ENCODE results near the gene VWA8. TPM values are rescaled to one million over a fixed set of nuclear protein-coding genes. Genes with fewer than 3 reads are reported as not detected.

The VWA8 gene
- total RNA-seq, 5 donors from 2014 or later (not counting 1 experiment from before 2014, with no cell fraction given), result 17.8 to 27.1 (median 22.9) TPM

GRCh38 chr13:41561170-41561569, 399.7 kb downstream of the VWA8 start:
- no peaks in the 10 kb centered on the region for H3K9me3 ChIP-seq
- WGBS (ENCODE audit: insufficient coverage), result 86% methylated on average over 1 of the region's 4 CpGs
- peaks cover 0 to 4% of the 10 kb centered on the region in 2 experiments for H3K4me1 ChIP-seq (ENCODE audit: control insufficient read depth in 1 of 2, extremely low read depth in 1 of 2, insufficient read depth in 2 of 2, low read length in 2 of 2)
- H3K4me3 ChIP-seq (ENCODE audit: control insufficient read depth in 1 of 2, extremely low read depth in 1 of 2, low read length in 1 of 2), result no peak overlapping the region
- Mint-ChIP-seq H3K36me3 (peaks cover 7% of the 10 kb centered on the region), H3K27ac (no peak overlapping the region), H3K27me3 (no peaks in the 10 kb centered on the region), H3K9me3 (no peaks in the 10 kb centered on the region), H3K4me1 (peaks cover 15 to 25% (median 17%) of the 10 kb centered on the region in 3 donors), H3K4me3 (no peak overlapping the region)
- ATAC-seq (replicated peaks in 1 of 4) (no peak), DNase-seq (no peak)
- POLR2A ChIA-PET, result no interaction called here
- no peaks in the 10 kb centered on the region for H3K36me3 ChIP-seq (ENCODE audit: control insufficient read depth in 2 of 2, extremely low read depth in 1 of 2, insufficient read depth in 1 of 2, low read length in 1 of 2)
- no peaks in the 10 kb centered on the region for H3K27me3 ChIP-seq (replicated peaks in 1 of 2; ENCODE audit: control insufficient read depth in 2 of 2, extremely low read depth in 1 of 2, insufficient read depth in 2 of 2, low read length in 1 of 2)
- H3K27ac ChIP-seq (ENCODE audit: low read length), result no peak overlapping the region
- CTCF ChIA-PET, result interaction anchor here in 1 of 2 donors (0.6 kb wide), 1 partner anchor 37 kb away, joined by 3 read pairs; no protein-coding TSS in a partner anchor

- Mint-ChIP-seq H3K36me3 (no peaks in the 10 kb centered on the region), H3K27ac (no peak overlapping the region), H3K4me3 (no peak overlapping the region), H3K27me3 (no peaks in the 10 kb centered on the region), H3K4me1 (peaks cover 17 to 28% (median 21%) of the 10 kb centered on the region in 3 donors), H3K9me3 (no peaks in the 10 kb centered on the region)
- H3K9me3 ChIP-seq, result no peaks in the 10 kb centered on the region
- DNase-seq (no peak), ATAC-seq (replicated peaks in 1 of 4) (no peak)
- no peak overlapping the region for H3K27ac ChIP-seq (ENCODE audit: low read length)
- peaks cover 0 to 4% of the 10 kb centered on the region in 2 experiments for H3K4me1 ChIP-seq (ENCODE audit: control insufficient read depth in 1 of 2, extremely low read depth in 1 of 2, insufficient read depth in 2 of 2, low read length in 2 of 2)
- WGBS (ENCODE audit: insufficient coverage), result 83% methylated on average over 1 of the region's 3 CpGs
- H3K4me3 ChIP-seq (ENCODE audit: control insufficient read depth in 1 of 2, extremely low read depth in 1 of 2, low read length in 1 of 2), result no peak overlapping the region
- CTCF ChIA-PET, result no interaction called here
- H3K27me3 ChIP-seq (replicated peaks in 1 of 2; ENCODE audit: control insufficient read depth in 2 of 2, extremely low read depth in 1 of 2, insufficient read depth in 2 of 2, low read length in 1 of 2), result peaks cover 0 to 2% of the 10 kb centered on the region in 2 experiments
- H3K36me3 ChIP-seq (ENCODE audit: control insufficient read depth in 2 of 2, extremely low read depth in 1 of 2, insufficient read depth in 1 of 2, low read length in 1 of 2), result no peaks in the 10 kb centered on the region
- POLR2A ChIA-PET, result interaction anchor here in 1 of 2 donors (0.6 kb wide), 1 partner anchor 68 kb away, joined by 4 read pairs; no protein-coding TSS in a partner anchor
Observed at GRCh38 chr13:41558781-41559560, 401.9 kb downstream of the VWA8 start.

- no peak for ATAC-seq (replicated peaks in 1 of 4)
- Histone ChIP-seq H3K36me3 (ENCODE audit: control insufficient read depth in 2 of 2, extremely low read depth in 1 of 2, insufficient read depth in 1 of 2, low read length in 1 of 2) (no peaks in the 10 kb centered on the region), H3K4me3 (ENCODE audit: control insufficient read depth in 1 of 2, extremely low read depth in 1 of 2, low read length in 1 of 2) (no peak overlapping the region), H3K27me3 (replicated peaks in 1 of 2; ENCODE audit: control insufficient read depth in 2 of 2, extremely low read depth in 1 of 2, insufficient read depth in 2 of 2, low read length in 1 of 2) (peaks cover 0 to 2% of the 10 kb centered on the region in 2 experiments), H3K27ac (ENCODE audit: low read length) (no peak overlapping the region), H3K9me3 (no peaks in the 10 kb centered on the region), H3K4me1 (ENCODE audit: control insufficient read depth in 1 of 2, extremely low read depth in 1 of 2, insufficient read depth in 2 of 2, low read length in 2 of 2) (no peaks in the 10 kb centered on the region)
- no peak for DNase-seq
- Mint-ChIP-seq H3K4me3 (no peak overlapping the region), H3K36me3 (no peaks in the 10 kb centered on the region), H3K9me3 (no peaks in the 10 kb centered on the region), H3K27ac (no peak overlapping the region), H3K27me3 (no peaks in the 10 kb centered on the region), H3K4me1 (peaks cover 8 to 22% (median 11%) of the 10 kb centered on the region in 3 donors)
- WGBS (ENCODE audit: insufficient coverage), result 100% methylated on average over 1 of the region's 2 CpGs
- POLR2A ChIA-PET, result no interaction called here
- CTCF ChIA-PET, result no interaction called here
Observed at GRCh38 chr13:41557719-41558118, 403.2 kb downstream of the VWA8 start.

GRCh38 chr13:41554626-41555386, 406.1 kb downstream of the VWA8 start:
- DNase-seq (no peak), ATAC-seq (replicated peaks in 1 of 4) (no peak)
- peak overlapping the region in 1 of 2 donors; percentile 4 for H3K27ac Mint-ChIP-seq
- Histone ChIP-seq H3K36me3 (ENCODE audit: control insufficient read depth in 2 of 2, extremely low read depth in 1 of 2, insufficient read depth in 1 of 2, low read length in 1 of 2) (no peaks in the 10 kb centered on the region), H3K27me3 (replicated peaks in 1 of 2; ENCODE audit: control insufficient read depth in 2 of 2, extremely low read depth in 1 of 2, insufficient read depth in 2 of 2, low read length in 1 of 2) (peaks cover 0 to 5% of the 10 kb centered on the region in 2 experiments), H3K4me3 (ENCODE audit: control insufficient read depth in 1 of 2, extremely low read depth in 1 of 2, low read length in 1 of 2) (no peak overlapping the region), H3K9me3 (no peaks in the 10 kb centered on the region), H3K27ac (ENCODE audit: low read length) (no peak overlapping the region), H3K4me1 (ENCODE audit: control insufficient read depth in 1 of 2, extremely low read depth in 1 of 2, insufficient read depth in 2 of 2, low read length in 2 of 2) (no peaks in the 10 kb centered on the region)
- H3K36me3 Mint-ChIP-seq, result no peaks in the 10 kb centered on the region
- H3K9me3 Mint-ChIP-seq, result no peaks in the 10 kb centered on the region
- CTCF ChIA-PET, result no interaction called here
- H3K27me3 Mint-ChIP-seq, result no peaks in the 10 kb centered on the region
- WGBS (ENCODE audit: insufficient coverage), result 91% methylated on average over 7 of the region's 10 CpGs
- POLR2A ChIA-PET, result no interaction called here
- H3K4me1 Mint-ChIP-seq, result peaks cover 0 to 13% (median 6%) of the 10 kb centered on the region in 3 donors
- H3K4me3 Mint-ChIP-seq, result no peak overlapping the region

- H3K4me3 Mint-ChIP-seq, result no peak overlapping the region
- Histone ChIP-seq H3K4me3 (ENCODE audit: control insufficient read depth in 1 of 2, extremely low read depth in 1 of 2, low read length in 1 of 2) (no peak overlapping the region), H3K27ac (ENCODE audit: low read length) (no peak overlapping the region), H3K9me3 (no peaks in the 10 kb centered on the region), H3K4me1 (ENCODE audit: control insufficient read depth in 1 of 2, extremely low read depth in 1 of 2, insufficient read depth in 2 of 2, low read length in 2 of 2) (no peaks in the 10 kb centered on the region), H3K27me3 (replicated peaks in 1 of 2; ENCODE audit: control insufficient read depth in 2 of 2, extremely low read depth in 1 of 2, insufficient read depth in 2 of 2, low read length in 1 of 2) (peaks cover 0 to 5% of the 10 kb centered on the region in 2 experiments), H3K36me3 (ENCODE audit: control insufficient read depth in 2 of 2, extremely low read depth in 1 of 2, insufficient read depth in 1 of 2, low read length in 1 of 2) (no peaks in the 10 kb centered on the region)
- H3K9me3 Mint-ChIP-seq, result no peaks in the 10 kb centered on the region
- peaks cover 0 to 13% (median 6%) of the 10 kb centered on the region in 3 donors for H3K4me1 Mint-ChIP-seq
- H3K36me3 Mint-ChIP-seq, result no peaks in the 10 kb centered on the region
- H3K27me3 Mint-ChIP-seq, result no peaks in the 10 kb centered on the region
- 83% methylated on average over 2 of the region's 2 CpGs for WGBS (ENCODE audit: insufficient coverage)
- POLR2A ChIA-PET, result no interaction called here
- H3K27ac Mint-ChIP-seq, result peak overlapping the region in 1 of 2 donors; percentile 36
- CTCF ChIA-PET, result no interaction called here
- ATAC-seq (replicated peaks in 1 of 4) (no peak), DNase-seq (no peak)
Observed at GRCh38 chr13:41554180-41554579, 406.7 kb downstream of the VWA8 start.

- DNase-seq (no peak), ATAC-seq (replicated peaks in 1 of 4) (no peak)
- Histone ChIP-seq H3K4me3 (ENCODE audit: control insufficient read depth in 1 of 2, extremely low read depth in 1 of 2, low read length in 1 of 2) (no peak overlapping the region), H3K27me3 (replicated peaks in 1 of 2; ENCODE audit: control insufficient read depth in 2 of 2, extremely low read depth in 1 of 2, insufficient read depth in 2 of 2, low read length in 1 of 2) (peaks cover 0 to 9% of the 10 kb centered on the region in 2 experiments), H3K9me3 (no peaks in the 10 kb centered on the region), H3K36me3 (ENCODE audit: control insufficient read depth in 2 of 2, extremely low read depth in 1 of 2, insufficient read depth in 1 of 2, low read length in 1 of 2) (no peaks in the 10 kb centered on the region), H3K4me1 (ENCODE audit: control insufficient read depth in 1 of 2, extremely low read depth in 1 of 2, insufficient read depth in 2 of 2, low read length in 2 of 2) (no peaks in the 10 kb centered on the region), H3K27ac (ENCODE audit: low read length) (no peak overlapping the region)
- ChIA-PET CTCF (no interaction called here), POLR2A (no interaction called here)
- no peaks in the 10 kb centered on the region for H3K27me3 Mint-ChIP-seq
- H3K4me3 Mint-ChIP-seq, result no peak overlapping the region
- H3K27ac Mint-ChIP-seq, result no peak overlapping the region
- H3K4me1 Mint-ChIP-seq, result peaks cover 0 to 13% (median 6%) of the 10 kb centered on the region in 3 donors
- no CpG with 5 or more reads among the region's 2 CpGs for WGBS (ENCODE audit: insufficient coverage)
- H3K36me3 Mint-ChIP-seq, result no peaks in the 10 kb centered on the region
- no peaks in the 10 kb centered on the region for H3K9me3 Mint-ChIP-seq
Observed at GRCh38 chr13:41552031-41552430, 408.9 kb downstream of the VWA8 start.

Data from T-cell (primary cell).